Naive thymus-derived CD4-positive, alpha-beta T cell (primary cell): Measurements from ENCODE around the gene PPP1R1C. TPM values are rescaled to one million over a fixed set of nuclear protein-coding genes. Genes with fewer than 3 reads are reported as not detected.

Experiments used
- ATAC-seq: fragments of 150-1000 bp; cut with Tn5 transposase; 2 replicates; pipeline ENCODE4 v1.10.0; 2021; ENCODE audit warnings: mild to moderate bottlenecking, moderate library complexity
- CTCF ChIA-PET: fragments of 350-600 bp; sonication (Branson Sonifier 250); formaldehyde crosslinking; loops from one replicate; lab custom pipeline; 2021; ENCODE audit warnings: antibody characterized with exemption; lab: Charles Lee
- POLR2A ChIA-PET: fragments of 350-600 bp; sonication (Branson Sonifier 250); formaldehyde crosslinking; loops from one replicate; lab custom pipeline; 2021; ENCODE audit warnings: antibody characterized with exemption, inconsistent platforms; lab: Charles Lee
- DNase-seq, 9 donors: peaks; one replicate each; pipeline versions ENCODE4 v3.0.0 to v3.0.0-alpha.2; 2020 to 2022; ENCODE audit warnings: mixed read lengths in 1 of 9
- H3K27ac ChIP-seq: one replicate; pipeline ENCODE4 v1.7.0; 2013; ENCODE audit warnings: mild to moderate bottlenecking, low read depth, low read length, moderate library complexity
- H3K27me3 ChIP-seq, 2 donors: one replicate each; pipeline ENCODE4 v1.7.0; 2013; ENCODE audit warnings: low read length in 2 of 2, mild to moderate bottlenecking in 2 of 2, moderate library complexity in 2 of 2; ENCODE audit not compliant: control insufficient read depth in 2 of 2, insufficient read depth in 2 of 2
- H3K36me3 ChIP-seq, 3 experiments: 1 replicate in 2 of 3; 2 replicates in 1 of 3; pipeline ENCODE4 v1.7.0; 2013; ENCODE audit warnings: low read length in 3 of 3, mild to moderate bottlenecking in 3 of 3, moderate library complexity in 1 of 3; ENCODE audit not compliant: insufficient read depth in 3 of 3, control insufficient read depth in 2 of 3
- H3K4me1 ChIP-seq, 2 donors: one replicate each; pipeline ENCODE4 v1.7.0; 2013; ENCODE audit warnings: low read length in 2 of 2, mild to moderate bottlenecking in 2 of 2, moderate library complexity in 1 of 2; ENCODE audit not compliant: control insufficient read depth in 2 of 2, insufficient read depth in 2 of 2
- H3K4me3 ChIP-seq: 2 replicates; pipeline ENCODE4 v1.7.0; 2013; ENCODE audit warnings: mild to moderate bottlenecking, low read length
- H3K9me3 ChIP-seq, 3 experiments: 1 replicate in 2 of 3; 2 replicates in 1 of 3; pipeline ENCODE4 v1.7.0; 2013; ENCODE audit warnings: low read length in 3 of 3; ENCODE audit not compliant: control insufficient read depth in 2 of 3
- H3K27ac Mint-ChIP-seq, 9 donors: one replicate each; pipeline ENCODE4 v1.8.0; 2020 to 2022; ENCODE audit warnings: mixed read lengths in 9 of 9, mild to moderate bottlenecking in 8 of 9, moderate library complexity in 5 of 9, inconsistent platforms in 2 of 9
- H3K27me3 Mint-ChIP-seq, 5 donors: one replicate each; pipeline ENCODE4 v1.8.0; 2021 to 2022; ENCODE audit warnings: mixed read lengths in 5 of 5, mild to moderate bottlenecking in 1 of 5
- H3K36me3 Mint-ChIP-seq, 5 donors: one replicate each; pipeline ENCODE4 v1.8.0; 2020 to 2022; ENCODE audit warnings: mixed read lengths in 5 of 5, mild to moderate bottlenecking in 3 of 5, inconsistent platforms in 1 of 5
- H3K4me1 Mint-ChIP-seq, 7 donors: one replicate each; pipeline ENCODE4 v1.8.0; 2020 to 2022; ENCODE audit warnings: mixed read lengths in 7 of 7, mild to moderate bottlenecking in 3 of 7, inconsistent platforms in 1 of 7
- H3K4me3 Mint-ChIP-seq, 10 donors: one replicate each; pipeline ENCODE4 v1.8.0; 2020 to 2022; ENCODE audit warnings: mild to moderate bottlenecking in 10 of 10, mixed read lengths in 10 of 10, moderate library complexity in 6 of 10, inconsistent platforms in 2 of 10
- H3K9me3 Mint-ChIP-seq, 11 donors: one replicate each; pipeline ENCODE4 v1.8.0; 2020 to 2022; ENCODE audit warnings: mixed read lengths in 11 of 11, mild to moderate bottlenecking in 4 of 11, inconsistent platforms in 1 of 11, moderate library complexity in 1 of 11
- intact Hi-C, 2 donors: fragments of 100-400 bp; cut with micrococcal nuclease; formaldehyde crosslinking; loops; one replicate each; pipeline ENCODE4 v1.15.1; 2023
- polyA plus RNA-seq, 2 donors: library from polyadenylated mRNA; unstranded; fragments of 300-500 nt; fragmentation: Illumina TruSeq; gene quantifications; one replicate each; pipeline ENCODE4 v1.2.3, GENCODE V29; 2021
- total RNA-seq, 6 experiments: library from RNA in 5 of 6; stranded (reverse) in 5 of 6; gene quantifications; 1 replicate in 5 of 6; 2 replicates in 1 of 6; pipeline ENCODE4 v1.2.3 and lab custom pipeline; 2021 to 2026

Gene PPP1R1C
- total and polyA plus RNA-seq, 7 experiments from 2014 or later = not detected

- Mint-ChIP-seq H3K9me3 (peaks cover 0 to 16% (median 0%) of the 10 kb centered on the region in 11 donors), H3K27me3 (peaks cover 7 to 31% (median 20%) of the 10 kb centered on the region in 5 donors), H3K4me1 (peaks cover 0 to 3% (median 0%) of the 10 kb centered on the region in 7 donors), H3K27ac (no peak overlapping the region), H3K36me3 (no peaks in the 10 kb centered on the region), H3K4me3 (no peak overlapping the region)
- H3K9me3 ChIP-seq = no peaks in the 10 kb centered on the region
- H3K4me3 ChIP-seq = no peak overlapping the region
- no peaks in the 10 kb centered on the region for H3K36me3 ChIP-seq
- ChIA-PET POLR2A (no interaction called here), CTCF (no interaction called here)
- ATAC-seq (no peak), DNase-seq (no peak)
- no peaks in the 10 kb centered on the region for H3K4me1 ChIP-seq
- no peak overlapping the region for H3K27ac ChIP-seq
- no peaks in the 10 kb centered on the region for H3K27me3 ChIP-seq
- intact Hi-C loops = no loop called here
These were observed 23.5 kb upstream of the PPP1R1C start for GRCh38 chr2:181962142-181962541.

DNA sequence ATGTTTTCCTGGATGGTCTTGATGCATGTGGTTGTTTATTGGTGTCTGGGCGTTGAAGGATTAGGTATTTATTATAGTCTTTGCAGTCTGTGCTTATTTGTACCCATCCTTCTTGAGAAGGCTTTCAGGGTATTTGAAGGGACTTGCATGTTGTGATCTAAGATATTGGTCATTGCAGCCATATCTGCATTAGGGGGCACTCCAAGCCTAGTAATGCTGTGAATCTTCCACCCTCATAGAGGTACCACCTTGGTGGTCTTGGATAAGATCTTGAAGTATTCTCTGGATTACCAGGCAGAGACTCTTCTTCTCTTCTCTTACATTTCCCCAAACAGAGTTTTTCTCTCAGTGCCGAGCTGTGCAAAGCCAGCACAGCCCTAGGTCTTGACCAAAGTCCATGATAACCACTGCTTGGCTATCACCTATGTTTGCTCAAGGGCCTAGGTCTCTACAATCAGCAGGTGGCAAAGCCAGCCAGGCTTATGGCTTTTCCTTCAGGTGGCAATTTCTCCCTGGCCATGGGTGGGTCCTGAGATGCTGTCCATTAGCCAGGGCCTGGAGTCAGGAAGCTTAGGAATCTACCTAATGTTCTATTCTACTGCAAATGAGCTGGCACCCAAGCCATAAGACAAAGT is 15.4 kb upstream of the PPP1R1C start:
- ATAC-seq (no peak), DNase-seq (no peak)
- Mint-ChIP-seq H3K4me1 (no peaks in the 10 kb centered on the region), H3K4me3 (no peak overlapping the region), H3K27me3 (peaks cover 16 to 48% (median 30%) of the 10 kb centered on the region in 5 donors), H3K9me3 (peaks cover 0 to 19% (median 6%) of the 10 kb centered on the region in 11 donors), H3K27ac (no peak overlapping the region), H3K36me3 (peaks cover 0 to 8% (median 0%) of the 10 kb centered on the region in 5 donors)
- Histone ChIP-seq H3K36me3 (no peaks in the 10 kb centered on the region), H3K27me3 (no peaks in the 10 kb centered on the region), H3K9me3 (no peaks in the 10 kb centered on the region), H3K4me3 (no peak overlapping the region), H3K27ac (no peak overlapping the region), H3K4me1 (no peaks in the 10 kb centered on the region)
- intact Hi-C loops = no loop called here
- CTCF ChIA-PET = no interaction called here
- POLR2A ChIA-PET = no interaction called here

DNA sequence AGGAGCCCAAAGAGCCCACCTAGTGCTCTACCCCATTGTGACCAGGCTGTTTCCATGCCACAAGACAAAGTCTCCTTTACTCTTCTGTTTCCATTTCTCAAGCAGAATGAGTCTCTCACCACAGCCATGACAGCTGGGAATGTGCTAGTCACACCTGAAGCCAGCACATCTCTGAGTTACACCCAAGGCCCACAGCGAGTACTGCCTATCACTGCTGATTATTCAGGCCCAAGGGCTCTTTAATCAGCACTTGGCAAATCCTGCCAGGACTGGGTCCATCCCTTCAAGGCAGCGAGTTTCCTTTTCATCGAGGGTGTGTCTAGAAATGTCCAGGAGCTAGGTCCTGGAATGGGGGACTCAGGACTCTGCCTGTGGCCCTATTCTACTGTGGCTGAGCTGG is 14.6 kb upstream of the PPP1R1C start:
- no peaks in the 10 kb centered on the region for H3K9me3 ChIP-seq
- Mint-ChIP-seq H3K4me3 (no peak overlapping the region), H3K4me1 (no peaks in the 10 kb centered on the region), H3K27ac (no peak overlapping the region), H3K36me3 (peaks cover 0 to 8% (median 0%) of the 10 kb centered on the region in 5 donors), H3K27me3 (peaks cover 13 to 43% (median 23%) of the 10 kb centered on the region in 5 donors), H3K9me3 (peaks cover 0 to 15% (median 6%) of the 10 kb centered on the region in 11 donors)
- ChIA-PET POLR2A (no interaction called here), CTCF (no interaction called here)
- no peak overlapping the region for H3K27ac ChIP-seq
- ATAC-seq = no peak
- H3K4me1 ChIP-seq = no peaks in the 10 kb centered on the region
- intact Hi-C loops = no loop called here
- H3K36me3 ChIP-seq = no peaks in the 10 kb centered on the region
- no peak overlapping the region for H3K4me3 ChIP-seq
- H3K27me3 ChIP-seq = no peaks in the 10 kb centered on the region
- DNase-seq = no peak

GRCh38 chr2:181972431-181973170 is 13.1 kb upstream of the PPP1R1C start:
- Histone ChIP-seq H3K27ac (no peak overlapping the region), H3K4me1 (no peaks in the 10 kb centered on the region), H3K4me3 (no peak overlapping the region), H3K9me3 (no peaks in the 10 kb centered on the region), H3K27me3 (no peaks in the 10 kb centered on the region), H3K36me3 (no peaks in the 10 kb centered on the region)
- Mint-ChIP-seq H3K27me3 (peaks cover 8 to 43% (median 27%) of the 10 kb centered on the region in 5 donors), H3K36me3 (peaks cover 0 to 8% (median 0%) of the 10 kb centered on the region in 5 donors), H3K9me3 (peaks cover 0 to 15% (median 3%) of the 10 kb centered on the region in 11 donors), H3K4me1 (no peaks in the 10 kb centered on the region), H3K4me3 (no peak overlapping the region), H3K27ac (no peak overlapping the region)
- intact Hi-C loops = no loop called here
- POLR2A ChIA-PET = no interaction called here
- ATAC-seq = no peak
- DNase-seq = no peak
- CTCF ChIA-PET = interaction anchor here (0.6 kb wide), 1 partner anchor 230 kb away, joined by 3 read pairs; no protein-coding TSS in a partner anchor

- H3K27ac ChIP-seq = no peak overlapping the region
- Mint-ChIP-seq H3K27ac (no peak overlapping the region), H3K36me3 (peaks cover 0 to 8% (median 0%) of the 10 kb centered on the region in 5 donors), H3K9me3 (peaks cover 0 to 15% (median 3%) of the 10 kb centered on the region in 11 donors), H3K27me3 (peaks cover 4 to 41% (median 23%) of the 10 kb centered on the region in 5 donors), H3K4me3 (no peak overlapping the region), H3K4me1 (no peaks in the 10 kb centered on the region)
- DNase-seq = no peak
- intact Hi-C loops = no loop called here
- no peaks in the 10 kb centered on the region for H3K9me3 ChIP-seq
- ATAC-seq = no peak
- H3K36me3 ChIP-seq = no peaks in the 10 kb centered on the region
- H3K27me3 ChIP-seq = no peaks in the 10 kb centered on the region
- no peak overlapping the region for H3K4me3 ChIP-seq
- no peaks in the 10 kb centered on the region for H3K4me1 ChIP-seq
- CTCF ChIA-PET = interaction anchor here (0.6 kb wide), 1 partner anchor 231 kb away, joined by 3 read pairs; no protein-coding TSS in a partner anchor
- POLR2A ChIA-PET = no interaction called here
These were observed 12.4 kb upstream of the PPP1R1C start for GRCh38 chr2:181973171-181973783.

- H3K4me1 ChIP-seq = no peaks in the 10 kb centered on the region
- H3K9me3 ChIP-seq = no peaks in the 10 kb centered on the region
- Mint-ChIP-seq H3K27me3 (peaks cover 2 to 7% (median 4%) of the 10 kb centered on the region in 5 donors), H3K36me3 (no peaks in the 10 kb centered on the region), H3K4me3 (no peak overlapping the region), H3K4me1 (no peaks in the 10 kb centered on the region), H3K9me3 (peaks cover 0 to 2% (median 0%) of the 10 kb centered on the region in 11 donors), H3K27ac (no peak overlapping the region)
- H3K27me3 ChIP-seq = no peaks in the 10 kb centered on the region
- no peak overlapping the region for H3K4me3 ChIP-seq
- ATAC-seq (no peak), DNase-seq (no peak)
- intact Hi-C loops = no loop called here
- ChIA-PET POLR2A (no interaction called here), CTCF (no interaction called here)
- H3K27ac ChIP-seq = no peak overlapping the region
- H3K36me3 ChIP-seq = no peaks in the 10 kb centered on the region
These were observed 7.8 kb upstream of the PPP1R1C start for GRCh38 chr2:181977661-181978350.
